Erythroblast (primary cell): ENCODE results near the gene CCT5.

ENCODE experiments used
- GATA1 ChIP-seq: IDR thresholded peaks from 2 replicates; pipeline ENCODE4 v1.6.1; 2011; ENCODE audit warnings: low read depth, mild to moderate bottlenecking, control low read depth, low read length, moderate library complexity
- POLR2A ChIP-seq: IDR thresholded peaks from 2 replicates; pipeline ENCODE4 v1.6.1; 2011; ENCODE audit warnings: mild to moderate bottlenecking, low read length

DNA sequence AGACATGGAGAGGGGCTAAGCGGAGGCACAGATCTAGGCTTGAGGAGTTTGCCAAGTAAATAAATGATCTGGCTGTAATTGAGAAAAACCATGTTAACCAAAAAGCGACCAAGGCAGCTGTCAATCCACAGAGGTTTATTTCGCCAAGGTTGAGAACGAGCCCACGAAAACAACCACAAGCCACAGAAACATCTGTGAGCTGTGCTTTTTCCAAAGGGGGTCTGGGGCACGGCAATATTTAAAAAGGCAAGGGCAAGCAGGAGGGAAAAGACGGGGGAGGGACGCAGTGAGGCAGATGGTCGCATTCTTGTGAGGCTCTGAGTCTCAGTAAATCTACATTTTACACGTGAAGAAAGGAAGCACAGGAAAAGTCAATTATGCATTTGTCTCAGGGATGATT, 25.4 kb downstream of the CCT5 start:
- TF ChIP-seq POLR2A (no peak), GATA1 (no peak)
